CD4-positive, alpha-beta T cell treated with Interleukin-17A for 4 hours (primary cell): ENCODE results near the gene BAIAP2L1.
"Not testable (repeated sequence)": the region's sequence is repeated elsewhere in the genome, so short reads cannot be mapped to it uniquely, and the experiment has no call there.

Experiments
- DNase-seq: peaks from one replicate; pipeline ENCODE4 v3.0.0-alpha.2; 2020; ENCODE audit warnings: mixed read lengths

BAIAP2L1 gene

DNA sequence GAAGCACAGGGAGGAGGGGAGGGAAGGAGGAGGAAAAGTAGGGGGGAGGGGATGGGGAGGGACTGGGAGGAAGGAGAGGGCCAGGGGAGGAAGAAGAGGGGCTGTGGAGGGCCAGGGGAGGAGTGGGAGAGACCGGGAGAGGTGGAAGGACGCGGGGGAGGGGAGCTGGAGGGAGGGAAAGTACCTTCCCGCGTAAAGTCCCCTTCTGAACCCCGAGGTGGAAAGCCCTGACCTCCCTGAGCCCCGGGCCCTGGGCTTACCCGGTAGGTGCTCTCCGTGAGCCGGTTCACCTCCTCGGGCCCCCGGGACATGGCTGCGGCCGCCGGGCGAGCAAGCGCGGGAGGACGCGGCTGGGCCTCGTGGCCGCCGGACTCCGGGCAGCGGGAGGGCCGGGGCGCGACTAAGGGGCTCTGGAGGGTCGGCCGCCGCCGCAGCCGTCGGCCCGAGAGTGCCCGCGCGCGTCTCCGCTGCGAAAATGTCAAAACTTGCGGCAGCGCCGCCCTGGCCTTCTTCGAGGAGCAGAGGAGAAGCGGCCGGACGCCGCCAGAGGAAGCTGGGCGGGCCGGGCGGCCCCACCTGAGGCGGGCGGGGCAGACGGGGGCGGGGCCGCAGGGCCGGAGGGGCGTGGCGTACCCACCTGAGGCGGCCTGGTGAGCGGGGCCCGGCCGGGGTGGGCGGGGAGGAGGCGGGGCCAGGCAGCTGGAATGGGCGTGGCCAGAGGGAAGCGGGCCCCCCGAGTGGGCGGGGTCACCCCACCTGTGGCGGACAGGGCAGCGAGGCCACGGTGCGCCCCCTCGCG is at the start of gene BAIAP2L1:
Gene BAIAP2L1 (minus strand): TSS at position 549 of the 799 bp plus-strand sequence. CDS start 238 bp downstream, at position 311.
- peak; percentile 92 for DNase-seq

DNA sequence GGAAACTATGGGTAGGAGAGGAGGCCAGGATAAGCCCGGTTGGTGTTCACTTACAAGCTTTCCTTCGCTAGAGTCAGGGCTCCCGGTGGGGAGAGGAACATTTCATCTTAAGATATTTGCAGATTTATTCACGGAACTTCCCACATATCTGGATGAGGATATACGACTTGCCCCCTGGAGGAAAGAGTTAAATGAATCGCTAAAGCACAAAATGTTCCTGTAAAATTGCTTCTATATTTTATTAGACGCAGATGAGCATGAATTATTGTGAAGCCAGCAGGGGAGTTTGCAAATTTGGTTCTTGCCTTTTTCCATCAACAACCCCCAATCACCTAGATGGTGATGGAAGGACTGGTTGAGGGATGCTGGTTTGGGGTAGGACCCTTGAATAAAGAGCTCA is 47.9 kb upstream of the BAIAP2L1 start:
- no peak for DNase-seq

- DNase-seq, result not testable (repeated sequence)
Measured at GRCh38 chr7:98440992-98441391, 40.1 kb upstream of the BAIAP2L1 start.

DNA sequence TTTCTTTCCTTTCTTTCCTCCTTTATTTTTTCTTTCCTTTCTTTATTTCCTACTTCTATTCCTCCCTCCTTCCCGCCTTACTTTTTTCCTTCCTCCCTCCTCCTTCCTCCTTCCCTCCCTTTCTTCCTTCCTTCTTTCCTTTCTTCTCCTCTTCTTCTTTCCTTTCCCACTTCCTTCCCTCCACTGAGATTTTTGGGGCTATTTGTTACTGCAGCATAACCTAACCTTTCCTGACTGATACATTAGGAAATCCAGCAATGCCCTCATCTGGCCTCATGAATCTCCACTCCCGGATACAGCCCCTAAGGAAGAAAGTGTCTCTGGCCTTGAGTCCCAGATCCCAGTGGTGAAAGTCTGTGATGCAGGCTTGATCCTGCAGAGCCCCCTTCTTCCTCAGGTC is 38.6 kb upstream of the BAIAP2L1 start:
- DNase-seq, result no peak

GRCh38 chr7:98434087-98434486 is 33.2 kb upstream of the BAIAP2L1 start:
- no peak for DNase-seq

GRCh38 chr7:98429799-98430198 is 28.9 kb upstream of the BAIAP2L1 start:
- no peak for DNase-seq

DNA sequence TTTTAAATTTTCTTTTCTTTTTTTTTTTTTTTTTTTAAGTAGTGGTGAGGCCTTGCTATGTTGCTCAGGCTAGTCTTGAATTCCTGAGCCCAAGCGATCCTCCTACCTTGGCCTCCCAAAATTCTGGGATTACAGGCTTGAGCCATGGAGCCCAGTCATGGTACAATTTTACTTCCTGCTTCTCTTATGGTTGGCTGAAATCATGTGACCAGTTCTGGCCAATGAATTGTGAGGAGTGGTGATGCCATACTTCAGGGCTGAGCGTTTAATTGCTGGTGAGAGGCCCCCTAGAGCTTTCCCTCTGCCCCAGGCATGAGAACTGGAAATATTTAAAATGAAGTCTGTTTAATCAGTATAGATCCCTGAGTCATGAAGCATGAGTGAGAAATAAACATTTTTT is 22.2 kb upstream of the BAIAP2L1 start:
- DNase-seq, result no peak

GRCh38 chr7:98420966-98421612 is 20.2 kb upstream of the BAIAP2L1 start:
- DNase-seq, result peak; percentile 77

- DNase-seq, result not testable (repeated sequence)
Measured at GRCh38 chr7:98419988-98420387, 19.1 kb upstream of the BAIAP2L1 start.

- DNase-seq, result not testable (repeated sequence)
Measured at GRCh38 chr7:98419316-98419691, 18.4 kb upstream of the BAIAP2L1 start.

DNA sequence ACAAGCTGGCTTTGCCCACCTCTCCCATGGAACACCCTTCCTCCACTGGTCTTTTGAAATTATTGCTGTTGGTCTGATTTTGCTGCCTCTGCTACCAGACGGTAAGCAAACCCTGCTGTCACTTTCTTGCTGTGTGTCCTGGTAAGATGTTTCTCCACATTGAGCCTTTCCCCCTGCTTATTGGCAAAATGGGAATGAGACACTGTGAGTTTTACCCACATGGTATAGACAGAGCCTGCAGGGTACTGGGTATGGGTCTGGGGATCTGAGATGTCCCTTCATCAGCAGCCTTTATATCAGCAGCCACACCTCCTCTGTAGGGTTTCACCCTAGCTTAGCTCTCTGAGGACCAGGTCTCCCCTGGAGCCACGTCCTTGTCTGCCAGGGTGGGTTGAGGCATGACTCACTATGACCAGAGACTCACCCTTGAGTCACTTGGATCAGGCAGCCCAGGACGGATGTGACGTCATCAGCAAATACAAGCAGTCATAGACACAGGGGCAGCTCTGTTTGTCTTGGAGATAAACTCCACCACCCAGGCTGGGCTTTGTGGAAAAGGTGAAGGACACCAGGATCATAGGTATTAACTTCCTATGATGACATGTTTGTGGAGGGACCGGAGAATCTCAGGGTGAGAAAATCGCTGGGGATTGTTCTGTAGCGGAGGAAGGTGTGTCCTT is 17.9 kb upstream of the BAIAP2L1 start:
- DNase-seq, result peak; percentile 10

GRCh38 chr7:98418271-98418635 is 17.4 kb upstream of the BAIAP2L1 start:
- no peak for DNase-seq

- not testable (repeated sequence) for DNase-seq
Measured at GRCh38 chr7:98417604-98418270, 16.8 kb upstream of the BAIAP2L1 start.

GRCh38 chr7:98414205-98414900 is 13.5 kb upstream of the BAIAP2L1 start:
- no peak for DNase-seq

- DNase-seq, result not testable (repeated sequence)
Measured at GRCh38 chr7:98413655-98414054, 12.8 kb upstream of the BAIAP2L1 start.

GRCh38 chr7:98409843-98410242 is 9.0 kb upstream of the BAIAP2L1 start:
- no peak for DNase-seq

DNA sequence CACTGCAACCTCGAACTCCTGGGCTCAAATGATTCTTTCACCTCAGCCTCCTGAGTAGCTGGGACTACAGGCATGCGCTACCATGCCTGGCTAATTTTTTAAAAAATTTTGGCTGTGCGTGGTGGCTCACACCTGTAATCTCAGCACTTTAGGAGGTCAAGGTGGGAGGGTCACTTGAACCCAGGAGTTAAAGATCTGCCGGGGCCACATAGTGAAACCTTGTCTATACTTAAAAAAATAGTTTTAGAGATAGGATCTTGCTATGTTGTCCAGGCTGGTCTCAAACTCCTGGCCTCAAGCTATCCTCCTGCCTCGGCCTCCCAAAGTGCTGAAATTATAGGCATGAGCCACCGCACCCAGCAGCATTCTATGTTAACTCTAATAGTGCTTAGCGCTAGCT is 7.3 kb upstream of the BAIAP2L1 start:
- not testable (repeated sequence) for DNase-seq

GRCh38 chr7:98406827-98407226 is 5.9 kb upstream of the BAIAP2L1 start:
- DNase-seq, result no peak

DNA sequence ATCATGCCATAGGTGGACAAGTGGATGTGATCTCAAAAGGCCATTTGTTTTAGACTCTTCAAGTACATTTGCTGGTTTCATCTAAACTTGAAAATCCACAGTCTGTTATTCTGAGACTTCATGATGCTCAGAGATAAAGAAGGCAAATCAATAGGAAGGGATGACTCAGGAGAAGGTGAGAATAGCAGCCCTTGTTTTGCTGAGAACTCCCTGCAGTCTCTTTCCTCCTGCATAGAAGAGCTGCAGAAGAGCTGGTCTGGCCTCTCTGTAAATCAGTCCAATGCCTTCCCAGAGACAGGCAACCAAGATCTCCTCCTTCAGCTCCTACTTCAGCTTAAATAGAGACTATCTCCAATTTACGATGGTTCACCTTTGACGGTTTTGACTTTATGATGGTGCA is 4.0 kb upstream of the BAIAP2L1 start:
- no peak for DNase-seq

GRCh38 chr7:98399890-98400541 is 874 bp downstream of the BAIAP2L1 start:
- DNase-seq, result no peak

DNA sequence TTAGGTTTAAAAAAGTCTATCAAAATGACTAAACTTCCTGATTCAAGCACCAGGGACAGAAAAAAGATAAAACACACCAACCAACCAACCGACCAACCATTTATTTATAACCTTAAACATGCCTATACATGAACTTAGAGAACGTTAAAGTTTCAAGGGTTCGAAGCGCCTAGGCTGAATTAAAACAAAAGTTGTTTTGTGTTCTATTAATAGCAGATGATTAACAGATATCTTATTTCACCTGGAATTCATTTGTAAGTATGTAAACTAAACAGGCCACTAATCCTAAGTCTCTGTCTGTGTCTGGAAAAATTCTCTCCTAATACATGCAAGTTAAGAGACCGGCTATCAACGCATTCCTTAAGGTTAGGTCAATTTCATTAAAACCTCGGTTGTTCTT is 1.4 kb downstream of the BAIAP2L1 start:
- DNase-seq, result no peak
